Esophagus muscularis mucosa (tissue), 4 donors: ENCODE measurements around the gene TMEM94.

Experiments used
- EP300 ChIP-seq: sonication (generic); formaldehyde crosslinking; IDR thresholded peaks from one replicate; pipeline ENCODE4 v1.6.1; 2017; ENCODE audit warnings: antibody characterized with exemption
- POLR2A ChIP-seq: fragments of 450-650 bp; IDR thresholded peaks from one replicate; pipeline ENCODE4 v1.6.1; 2017; ENCODE audit warnings: antibody characterized with exemption, moderate library complexity, mild to moderate bottlenecking, low read depth
- POLR2AphosphoS5 ChIP-seq, 2 donors: sonication (generic); formaldehyde crosslinking; IDR thresholded peaks; one replicate each; pipeline ENCODE4 v1.6.1; 2017; ENCODE audit warnings: antibody characterized with exemption in 2 of 2
- TF ChIP-seq, protein P1 (sequence below), 3 experiments: fragments of 200-600 bp in 2 of 3; fragments of 450-650 bp in 1 of 3; sonication (generic) in 2 of 3; IDR thresholded peaks; one replicate each; pipeline ENCODE4 v1.5.1; 2017 to 2019; ENCODE audit warnings: antibody characterized with exemption in 3 of 3, mild to moderate bottlenecking in 2 of 3, moderate library complexity in 1 of 3

DNA sequence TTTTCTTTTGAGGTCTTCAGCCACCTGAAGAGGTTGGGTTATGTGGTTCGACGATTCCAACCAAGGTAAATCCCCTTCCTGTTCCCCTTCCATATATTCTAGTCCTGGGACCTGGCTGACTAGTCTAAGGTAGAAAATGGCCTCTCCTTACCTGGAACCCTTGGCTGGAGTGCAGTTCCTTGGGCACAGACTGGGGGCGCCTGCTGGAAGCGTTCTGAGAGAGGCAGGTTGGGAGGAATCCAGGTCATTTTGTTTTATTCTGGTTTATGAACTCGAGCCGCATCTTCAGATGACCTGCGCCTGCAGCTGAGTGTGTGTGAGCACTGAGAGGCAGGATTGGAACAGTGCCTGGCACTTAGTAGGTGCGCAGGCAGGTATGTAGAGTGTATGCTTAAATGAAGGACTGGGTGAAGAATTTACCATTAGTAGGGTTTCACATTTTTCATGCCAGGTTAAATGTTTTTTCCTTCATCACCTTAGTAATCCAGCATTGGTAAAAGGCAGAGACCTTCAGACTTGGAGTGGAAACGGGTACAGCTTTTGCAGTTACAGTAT is 62.6 kb downstream of the TMEM94 start:
- TF ChIP-seq, protein P1, sequence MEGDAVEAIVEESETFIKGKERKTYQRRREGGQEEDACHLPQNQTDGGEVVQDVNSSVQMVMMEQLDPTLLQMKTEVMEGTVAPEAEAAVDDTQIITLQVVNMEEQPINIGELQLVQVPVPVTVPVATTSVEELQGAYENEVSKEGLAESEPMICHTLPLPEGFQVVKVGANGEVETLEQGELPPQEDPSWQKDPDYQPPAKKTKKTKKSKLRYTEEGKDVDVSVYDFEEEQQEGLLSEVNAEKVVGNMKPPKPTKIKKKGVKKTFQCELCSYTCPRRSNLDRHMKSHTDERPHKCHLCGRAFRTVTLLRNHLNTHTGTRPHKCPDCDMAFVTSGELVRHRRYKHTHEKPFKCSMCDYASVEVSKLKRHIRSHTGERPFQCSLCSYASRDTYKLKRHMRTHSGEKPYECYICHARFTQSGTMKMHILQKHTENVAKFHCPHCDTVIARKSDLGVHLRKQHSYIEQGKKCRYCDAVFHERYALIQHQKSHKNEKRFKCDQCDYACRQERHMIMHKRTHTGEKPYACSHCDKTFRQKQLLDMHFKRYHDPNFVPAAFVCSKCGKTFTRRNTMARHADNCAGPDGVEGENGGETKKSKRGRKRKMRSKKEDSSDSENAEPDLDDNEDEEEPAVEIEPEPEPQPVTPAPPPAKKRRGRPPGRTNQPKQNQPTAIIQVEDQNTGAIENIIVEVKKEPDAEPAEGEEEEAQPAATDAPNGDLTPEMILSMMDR (IDR thresholded peaks at IDR 0.05) = no peak
- no peak for TF ChIP-seq POLR2AphosphoS5 (IDR thresholded peaks at IDR 0.05)
- no peak for TF ChIP-seq EP300
- TF ChIP-seq POLR2A = no peak
